HepG2 (cell line): ENCODE measurements around the gene CISD3. TPM values are rescaled to one million over a fixed set of nuclear protein-coding genes. Genes with fewer than 3 reads are reported as not detected.

Source experiments
- CBX5 ChIP-seq: sonication (generic); formaldehyde crosslinking; IDR thresholded peaks from 2 replicates; pipeline ENCODE4 v1.4.0; 2020; ENCODE audit warnings: missing genetic modification reagents, borderline replicate concordance
- EEA1 ChIP-seq: sonication (generic); formaldehyde crosslinking; IDR thresholded peaks from 2 replicates; pipeline ENCODE4 v1.5.1; 2020; ENCODE audit warnings: mild to moderate bottlenecking, missing genetic modification reagents, borderline replicate concordance
- FOXC1 ChIP-seq: sonication (generic); formaldehyde crosslinking; IDR thresholded peaks from 2 replicates; pipeline ENCODE4 v1.8.0; 2022; ENCODE audit warnings: mild to moderate bottlenecking, missing genetic modification reagents, borderline replicate concordance
- FOXP1 ChIP-seq, 2 experiments: fragments of 450-650 bp in 1 of 2; IDR thresholded peaks; 2 replicates each; pipeline ENCODE4 v1.6.1; 2017 to 2018; ENCODE audit warnings: antibody characterized with exemption in 1 of 2
- GATAD2A ChIP-seq: IDR thresholded peaks from 2 replicates; pipeline ENCODE4 v1.6.1; 2016
- HDAC1 ChIP-seq: sonication (generic); formaldehyde crosslinking; IDR thresholded peaks from 2 replicates; pipeline ENCODE4 v1.5.1; 2020; ENCODE audit warnings: mild to moderate bottlenecking, missing genetic modification reagents
- KLF15 ChIP-seq: sonication (generic); formaldehyde crosslinking; IDR thresholded peaks from 2 replicates; pipeline ENCODE4 v1.8.1; 2023; ENCODE audit warnings: borderline replicate concordance, mild to moderate bottlenecking, inconsistent platforms, missing genetic modification reagents, mixed read lengths
- MED1 ChIP-seq: sonication (generic); formaldehyde crosslinking; IDR thresholded peaks from 2 replicates; pipeline ENCODE4 v1.4.0; 2020; ENCODE audit warnings: missing genetic modification reagents
- NFATC3 ChIP-seq: sonication (generic); formaldehyde crosslinking; IDR thresholded peaks from 2 replicates; pipeline ENCODE4 v1.5.1; 2020; ENCODE audit warnings: mild to moderate bottlenecking, missing genetic modification reagents
- SIX1 ChIP-seq: sonication (generic); formaldehyde crosslinking; IDR thresholded peaks from 2 replicates; pipeline ENCODE4 v1.4.0; 2020; ENCODE audit warnings: missing genetic modification reagents, borderline replicate concordance
- SMC3 ChIP-seq: IDR thresholded peaks from 2 replicates; pipeline ENCODE4 v1.6.1; 2011; ENCODE audit warnings: low read length, improper control_type of control experiment
- SRSF4 ChIP-seq: fragments of 200-400 bp; formaldehyde crosslinking; IDR thresholded peaks from one replicate; pipeline ENCODE4 v1.6.1; 2018; ENCODE audit warnings: mild to moderate bottlenecking, low read depth, low read length, moderate library complexity; ENCODE audit not compliant: poor library complexity, severe bottlenecking
- STAT5B ChIP-seq: sonication (generic); formaldehyde crosslinking; IDR thresholded peaks from 2 replicates; pipeline ENCODE4 v1.4.0; 2020; ENCODE audit warnings: missing genetic modification reagents
- TBL1XR1 ChIP-seq: fragments of 150-350 bp; IDR thresholded peaks from 2 replicates; pipeline ENCODE4 v1.6.1; 2014; ENCODE audit warnings: borderline replicate concordance, low read length; ENCODE audit not compliant: partially characterized antibody
- ZNF20 ChIP-seq: sonication (generic); formaldehyde crosslinking; IDR thresholded peaks from 2 replicates; pipeline ENCODE4 v1.4.0; 2020; ENCODE audit warnings: mild to moderate bottlenecking, moderate library complexity, missing genetic modification reagents
- ZNF256 ChIP-seq: sonication (generic); formaldehyde crosslinking; conservative IDR thresholded peaks from 2 replicates; pipeline ENCODE4 v1.4.0; 2020; ENCODE audit warnings: missing genetic modification reagents
- ZNF510 ChIP-seq: sonication (generic); formaldehyde crosslinking; IDR thresholded peaks from 2 replicates; pipeline ENCODE4 v1.4.0; 2020; ENCODE audit warnings: low read depth, mild to moderate bottlenecking, missing genetic modification reagents
- polyA plus RNA-seq, 8 experiments: library from polyadenylated mRNA; depleted of rRNA in 3 of 8; stranded (reverse) in 7 of 8; unstranded in 1 of 8; fragments of >200 nt; fragmentation: Illumina TruSeq in 4 of 8; extraction: Trizol in 4 of 8; gene quantifications; 2 replicates each; pipeline versions ENCODE4 v1.2.1 to v1.2.3, GENCODE V29; 2011 to 2016; ENCODE audit warnings: low read depth in 4 of 8, missing spikeins in 1 of 8, mixed read lengths in 1 of 8; ENCODE audit not compliant: insufficient read depth in 1 of 8
- total RNA-seq, 5 experiments: library from RNA; depleted of rRNA; stranded (reverse); fragments of >200 nt; fragmentation: Illumina TruSeq; extraction: Trizol; gene quantifications; 2 replicates each; pipeline ENCODE4 v1.2.3, GENCODE V29; 2016; ENCODE audit warnings: low read depth in 1 of 5
- TF ChIP-seq, protein P1 (sequence below): fragments of 450-650 bp; IDR thresholded peaks from 2 replicates; pipeline ENCODE4 v1.6.1; 2017; ENCODE audit warnings: mild to moderate bottlenecking
- TF ChIP-seq, protein P2 (sequence below): sonication (generic); formaldehyde crosslinking; IDR thresholded peaks from 2 replicates; pipeline ENCODE4 v1.5.0; 2020; ENCODE audit warnings: missing genetic modification reagents, mild to moderate bottlenecking, borderline replicate concordance
- TF ChIP-seq, protein P3 (sequence below): sonication (generic); formaldehyde crosslinking; conservative IDR thresholded peaks from 2 replicates; pipeline ENCODE4 v1.4.0; 2020; ENCODE audit warnings: missing genetic modification reagents
- TF ChIP-seq, protein P4 (sequence below): sonication (generic); formaldehyde crosslinking; conservative IDR thresholded peaks from 2 replicates; pipeline ENCODE4 v1.8.0; 2022; ENCODE audit warnings: mild to moderate bottlenecking, moderate library complexity, missing genetic modification reagents

CISD3 gene
- total and polyA plus RNA-seq, 2 of the 13 experiments (the other 11 are each of a cell fraction or from before 2014, with no cell fraction given), result 30.0 to 34.1 TPM

DNA sequence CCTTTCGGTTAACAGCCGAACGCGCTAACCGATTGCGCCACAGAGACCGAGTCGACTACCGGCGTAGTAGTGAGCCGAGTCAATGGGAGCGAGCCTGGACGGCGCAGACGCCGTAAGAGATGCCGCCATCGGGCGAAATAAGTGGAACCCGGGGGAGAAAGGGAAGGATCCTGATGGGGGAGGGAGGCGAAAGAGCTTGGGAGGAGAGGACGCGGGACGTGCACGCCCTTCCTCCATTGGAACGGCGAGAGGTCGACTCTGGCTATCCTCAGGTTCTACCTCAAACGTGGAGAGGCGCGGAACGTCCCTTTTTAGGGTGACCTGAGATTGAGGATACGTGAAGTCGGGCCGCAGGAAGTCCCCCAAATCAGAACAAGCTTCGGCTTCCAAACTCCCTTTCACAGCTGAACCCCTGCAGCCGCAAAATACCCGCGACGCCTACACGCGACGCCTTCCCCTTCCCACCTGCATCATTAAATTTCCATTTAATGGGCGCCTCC is 21.7 kb downstream of the CISD3 start (continued):
- TF ChIP-seq, protein P1, sequence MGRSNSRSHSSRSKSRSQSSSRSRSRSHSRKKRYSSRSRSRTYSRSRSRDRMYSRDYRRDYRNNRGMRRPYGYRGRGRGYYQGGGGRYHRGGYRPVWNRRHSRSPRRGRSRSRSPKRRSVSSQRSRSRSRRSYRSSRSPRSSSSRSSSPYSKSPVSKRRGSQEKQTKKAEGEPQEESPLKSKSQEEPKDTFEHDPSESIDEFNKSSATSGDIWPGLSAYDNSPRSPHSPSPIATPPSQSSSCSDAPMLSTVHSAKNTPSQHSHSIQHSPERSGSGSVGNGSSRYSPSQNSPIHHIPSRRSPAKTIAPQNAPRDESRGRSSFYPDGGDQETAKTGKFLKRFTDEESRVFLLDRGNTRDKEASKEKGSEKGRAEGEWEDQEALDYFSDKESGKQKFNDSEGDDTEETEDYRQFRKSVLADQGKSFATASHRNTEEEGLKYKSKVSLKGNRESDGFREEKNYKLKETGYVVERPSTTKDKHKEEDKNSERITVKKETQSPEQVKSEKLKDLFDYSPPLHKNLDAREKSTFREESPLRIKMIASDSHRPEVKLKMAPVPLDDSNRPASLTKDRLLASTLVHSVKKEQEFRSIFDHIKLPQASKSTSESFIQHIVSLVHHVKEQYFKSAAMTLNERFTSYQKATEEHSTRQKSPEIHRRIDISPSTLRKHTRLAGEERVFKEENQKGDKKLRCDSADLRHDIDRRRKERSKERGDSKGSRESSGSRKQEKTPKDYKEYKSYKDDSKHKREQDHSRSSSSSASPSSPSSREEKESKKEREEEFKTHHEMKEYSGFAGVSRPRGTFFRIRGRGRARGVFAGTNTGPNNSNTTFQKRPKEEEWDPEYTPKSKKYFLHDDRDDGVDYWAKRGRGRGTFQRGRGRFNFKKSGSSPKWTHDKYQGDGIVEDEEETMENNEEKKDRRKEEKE, result no peak
- TF ChIP-seq ZNF510 (CRISPR knock-in tag) (0 out of 2 replicates have a peak, but pooled peaks have one; percentile 70), CBX5 (CRISPR knock-in tag) (no peak; the same call in 1 of the 2 replicates), FOXC1 (peak; percentile 73; the same call in 1 of the 2 replicates), KLF15 (CRISPR knock-in tag) (no peak), ZNF256 (CRISPR knock-in tag) (0 out of 2 replicates have a peak, but pooled peaks have one; percentile 76), ZNF20 (no peak; the same call in 1 of the 2 replicates), SMC3 (no peak), SRSF4 (no peak), SIX1 (CRISPR knock-in tag) (no peak), MED1 (CRISPR knock-in tag) (peak; percentile 66), STAT5B (CRISPR knock-in tag) (peak; percentile 63; the same call in 1 of the 2 replicates), NFATC3 (CRISPR knock-in tag) (no peak), TBL1XR1 (peak; percentile 56), GATAD2A (CRISPR knock-in tag) (peak; percentile 77), HDAC1 (CRISPR knock-in tag) (no peak), FOXP1 (IDR thresholded peaks at IDR 0.05) (no peak), FOXP1 (CRISPR knock-in tag; IDR thresholded peaks at IDR 0.05) (no peak), EEA1 (CRISPR knock-in tag) (peak; percentile 28; the same call in 1 of the 2 replicates)
- TF ChIP-seq, protein P2, sequence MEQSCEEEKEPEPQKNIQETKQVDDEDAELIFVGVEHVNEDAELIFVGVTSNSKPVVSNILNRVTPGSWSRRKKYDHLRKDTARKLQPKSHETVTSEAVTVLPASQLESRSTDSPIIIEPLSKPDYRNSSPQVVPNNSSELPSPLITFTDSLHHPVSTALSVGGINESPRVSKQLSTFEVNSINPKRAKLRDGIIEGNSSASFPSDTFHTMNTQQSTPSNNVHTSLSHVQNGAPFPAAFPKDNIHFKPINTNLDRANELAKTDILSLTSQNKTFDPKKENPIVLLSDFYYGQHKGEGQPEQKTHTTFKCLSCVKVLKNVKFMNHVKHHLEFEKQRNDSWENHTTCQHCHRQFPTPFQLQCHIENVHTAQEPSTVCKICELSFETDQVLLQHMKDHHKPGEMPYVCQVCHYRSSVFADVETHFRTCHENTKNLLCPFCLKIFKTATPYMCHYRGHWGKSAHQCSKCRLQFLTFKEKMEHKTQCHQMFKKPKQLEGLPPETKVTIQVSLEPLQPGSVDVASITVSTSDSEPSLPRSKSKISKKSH (CRISPR knock-in tag), result peak; percentile 66; the same call in 1 of the 2 replicates
- TF ChIP-seq, protein P3, sequence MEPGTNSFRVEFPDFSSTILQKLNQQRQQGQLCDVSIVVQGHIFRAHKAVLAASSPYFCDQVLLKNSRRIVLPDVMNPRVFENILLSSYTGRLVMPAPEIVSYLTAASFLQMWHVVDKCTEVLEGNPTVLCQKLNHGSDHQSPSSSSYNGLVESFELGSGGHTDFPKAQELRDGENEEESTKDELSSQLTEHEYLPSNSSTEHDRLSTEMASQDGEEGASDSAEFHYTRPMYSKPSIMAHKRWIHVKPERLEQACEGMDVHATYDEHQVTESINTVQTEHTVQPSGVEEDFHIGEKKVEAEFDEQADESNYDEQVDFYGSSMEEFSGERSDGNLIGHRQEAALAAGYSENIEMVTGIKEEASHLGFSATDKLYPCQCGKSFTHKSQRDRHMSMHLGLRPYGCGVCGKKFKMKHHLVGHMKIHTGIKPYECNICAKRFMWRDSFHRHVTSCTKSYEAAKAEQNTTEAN (CRISPR knock-in tag), result no peak; the same call in 1 of the 2 replicates
- TF ChIP-seq, protein P4, sequence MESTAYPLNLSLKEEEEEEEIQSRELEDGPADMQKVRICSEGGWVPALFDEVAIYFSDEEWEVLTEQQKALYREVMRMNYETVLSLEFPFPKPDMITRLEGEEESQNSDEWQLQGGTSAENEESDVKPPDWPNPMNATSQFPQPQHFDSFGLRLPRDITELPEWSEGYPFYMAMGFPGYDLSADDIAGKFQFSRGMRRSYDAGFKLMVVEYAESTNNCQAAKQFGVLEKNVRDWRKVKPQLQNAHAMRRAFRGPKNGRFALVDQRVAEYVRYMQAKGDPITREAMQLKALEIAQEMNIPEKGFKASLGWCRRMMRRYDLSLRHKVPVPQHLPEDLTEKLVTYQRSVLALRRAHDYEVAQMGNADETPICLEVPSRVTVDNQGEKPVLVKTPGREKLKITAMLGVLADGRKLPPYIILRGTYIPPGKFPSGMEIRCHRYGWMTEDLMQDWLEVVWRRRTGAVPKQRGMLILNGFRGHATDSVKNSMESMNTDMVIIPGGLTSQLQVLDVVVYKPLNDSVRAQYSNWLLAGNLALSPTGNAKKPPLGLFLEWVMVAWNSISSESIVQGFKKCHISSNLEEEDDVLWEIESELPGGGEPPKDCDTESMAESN (CRISPR knock-in tag), result peak; percentile 22; the same call in 1 of the 2 replicates
